Activated naive CD8-positive, alpha-beta T cell treated with anti-CD3 and anti-CD28 coated beads, Interleukin-2, amount 50 U/mL, for 24 hours (primary cell): ENCODE measurements around the gene GLRX5.
A peak's percentile ranks its signal among the peaks of the same experiment; 100 is the strongest.

Source experiments
- ATAC-seq: fragments of 150-1000 bp; cut with Tn5 transposase; one replicate; pipeline ENCODE4 v1.10.0; 2021
- DNase-seq: peaks from one replicate; pipeline ENCODE4 v3.0.0; 2021
- H3K27ac Mint-ChIP-seq: one replicate; pipeline ENCODE4 v1.8.0; 2021; ENCODE audit warnings: mild to moderate bottlenecking, mixed read lengths
- H3K27me3 Mint-ChIP-seq: one replicate; pipeline ENCODE4 v1.8.0; 2021; ENCODE audit warnings: mixed read lengths
- H3K36me3 Mint-ChIP-seq: one replicate; pipeline ENCODE4 v1.8.0; 2021; ENCODE audit warnings: low read depth, mixed read lengths
- H3K4me1 Mint-ChIP-seq: one replicate; pipeline ENCODE4 v1.8.0; 2021; ENCODE audit warnings: mixed read lengths
- H3K4me3 Mint-ChIP-seq: one replicate; pipeline ENCODE4 v1.8.0; 2021; ENCODE audit warnings: mild to moderate bottlenecking, moderate library complexity, mixed read lengths
- H3K9me3 Mint-ChIP-seq: one replicate; pipeline ENCODE4 v1.8.0; 2021; ENCODE audit warnings: mixed read lengths

GLRX5 gene

DNA sequence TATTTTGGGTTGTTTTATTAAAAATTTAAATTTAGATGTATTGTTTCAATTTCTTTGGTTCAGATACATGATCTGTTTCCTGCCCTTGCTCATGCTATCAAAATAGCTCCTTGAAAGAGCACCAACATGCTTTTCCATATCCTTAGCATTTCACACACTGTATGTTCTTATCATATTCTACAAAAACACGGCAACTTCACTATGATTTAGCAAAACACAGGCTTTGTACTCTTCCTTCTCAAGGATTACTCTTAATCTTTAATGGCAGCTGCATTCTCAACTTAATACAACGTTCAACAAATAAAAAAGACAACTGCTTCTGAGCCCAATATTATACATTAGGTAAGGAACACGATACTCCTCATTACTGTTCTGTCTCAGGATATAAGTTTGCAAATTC is 2.9 kb upstream of the GLRX5 start:
- peaks cover 43% of the 10 kb centered on the region for H3K36me3 Mint-ChIP-seq
- peaks cover 64% of the 10 kb centered on the region for H3K4me1 Mint-ChIP-seq

DNA sequence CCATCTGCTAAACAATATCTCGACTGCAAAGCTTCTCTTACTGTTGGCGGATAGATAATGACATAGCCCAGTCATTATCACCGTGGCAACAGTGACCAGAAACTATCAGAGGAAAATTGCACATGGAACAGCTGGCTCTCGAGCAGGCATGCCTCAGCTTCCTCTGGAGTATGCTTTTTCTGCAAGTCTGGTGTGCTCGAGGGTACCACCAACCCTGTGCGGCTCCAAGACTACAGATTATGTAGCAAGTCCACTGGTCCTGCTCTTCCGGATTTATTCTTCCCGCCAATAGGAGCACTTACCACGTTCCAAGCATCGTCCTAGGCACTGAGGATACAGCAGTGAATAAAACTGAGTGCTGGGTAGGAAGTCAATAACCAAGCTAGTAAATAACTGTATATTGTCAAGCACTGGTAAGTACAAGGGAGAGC is 1.4 kb upstream of the GLRX5 start:
- Mint-ChIP-seq H3K27ac (peak overlapping the region; percentile 93), H3K4me3 (peak overlapping the region; percentile 99), H3K4me1 (peaks cover 68% of the 10 kb centered on the region), H3K9me3 (no peaks in the 10 kb centered on the region), H3K27me3 (peaks cover 4% of the 10 kb centered on the region), H3K36me3 (peaks cover 43% of the 10 kb centered on the region)
- DNase-seq (no peak), ATAC-seq (no peak)

More for the DNA sequence above, 2.9 kb upstream of the GLRX5 start:
- ATAC-seq = no peak
- Mint-ChIP-seq H3K27me3 (peaks cover 4% of the 10 kb centered on the region), H3K27ac (peak overlapping the region; percentile 68), H3K4me3 (peak overlapping the region; percentile 99), H3K9me3 (no peaks in the 10 kb centered on the region)
- no peak for DNase-seq

DNA sequence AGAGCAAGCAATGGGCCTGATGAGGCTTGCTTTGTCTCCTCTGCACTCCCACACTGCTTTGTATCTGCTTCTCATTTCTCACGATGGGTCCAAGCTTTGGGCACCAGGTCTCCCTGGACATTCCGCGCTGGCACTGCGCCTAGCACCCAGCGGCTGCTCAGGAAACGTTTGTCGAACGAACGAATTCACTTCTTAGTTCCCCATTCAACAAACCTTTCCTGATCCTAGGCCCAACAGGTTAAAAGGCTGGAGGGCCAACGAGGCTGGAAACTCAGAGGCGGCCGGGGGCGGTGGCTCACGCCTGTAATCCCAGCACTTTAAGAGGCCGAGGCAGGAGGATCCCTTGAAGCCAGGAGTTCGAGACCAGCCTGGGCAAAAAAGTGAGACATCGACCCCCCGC is 1.0 kb upstream of the GLRX5 start:
- peak overlapping the region; percentile 93 for H3K27ac Mint-ChIP-seq
- no peak for DNase-seq
- H3K27me3 Mint-ChIP-seq = peaks cover 4% of the 10 kb centered on the region
- ATAC-seq = no peak
- no peaks in the 10 kb centered on the region for H3K9me3 Mint-ChIP-seq
- H3K4me3 Mint-ChIP-seq = peak overlapping the region; percentile 99
- H3K36me3 Mint-ChIP-seq = peaks cover 43% of the 10 kb centered on the region
- H3K4me1 Mint-ChIP-seq = peaks cover 70% of the 10 kb centered on the region

DNA sequence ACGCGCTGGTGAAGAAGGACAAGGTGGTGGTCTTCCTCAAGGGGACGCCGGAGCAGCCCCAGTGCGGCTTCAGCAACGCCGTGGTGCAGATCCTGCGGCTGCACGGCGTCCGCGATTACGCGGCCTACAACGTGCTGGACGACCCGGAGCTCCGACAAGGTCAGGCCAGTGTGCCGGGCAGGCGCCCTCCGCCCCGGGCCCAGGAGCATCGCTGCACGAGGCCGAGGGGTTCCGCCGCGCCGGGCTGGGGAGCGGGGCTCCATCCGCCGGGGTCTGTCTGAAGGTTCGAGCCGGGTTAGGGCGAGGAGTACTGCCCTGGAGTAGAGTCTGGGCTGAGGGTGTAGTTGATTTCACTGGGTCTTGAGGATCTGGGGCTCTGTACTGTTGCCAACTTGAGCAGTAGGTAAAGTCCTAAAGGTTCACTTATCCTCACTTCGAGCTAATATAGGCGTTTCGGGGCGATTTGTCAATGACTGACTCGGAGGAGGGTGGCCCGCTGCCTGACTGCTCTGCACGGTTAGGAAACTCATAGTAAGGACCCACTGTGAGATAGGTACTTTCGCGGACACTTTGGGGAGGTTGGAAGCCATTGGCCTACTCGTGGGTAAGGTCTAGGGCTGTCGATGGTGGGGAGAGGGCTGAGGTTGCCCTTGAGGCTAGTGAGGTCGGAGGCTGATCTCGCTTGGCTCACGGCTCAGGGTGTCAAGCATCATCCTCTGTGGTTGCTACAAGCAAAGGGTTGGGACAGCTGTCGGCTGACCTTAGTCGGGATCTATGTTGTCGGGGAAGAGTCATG is 574 bp downstream of the GLRX5 start:
- peak overlapping the region; percentile 99 for H3K4me3 Mint-ChIP-seq
- no peak for ATAC-seq
- H3K27me3 Mint-ChIP-seq = peaks cover 4% of the 10 kb centered on the region
- no peak for DNase-seq
- peaks cover 72% of the 10 kb centered on the region for H3K4me1 Mint-ChIP-seq
- H3K9me3 Mint-ChIP-seq = no peaks in the 10 kb centered on the region
- H3K27ac Mint-ChIP-seq = peak overlapping the region; percentile 90
- peaks cover 35% of the 10 kb centered on the region for H3K36me3 Mint-ChIP-seq

DNA sequence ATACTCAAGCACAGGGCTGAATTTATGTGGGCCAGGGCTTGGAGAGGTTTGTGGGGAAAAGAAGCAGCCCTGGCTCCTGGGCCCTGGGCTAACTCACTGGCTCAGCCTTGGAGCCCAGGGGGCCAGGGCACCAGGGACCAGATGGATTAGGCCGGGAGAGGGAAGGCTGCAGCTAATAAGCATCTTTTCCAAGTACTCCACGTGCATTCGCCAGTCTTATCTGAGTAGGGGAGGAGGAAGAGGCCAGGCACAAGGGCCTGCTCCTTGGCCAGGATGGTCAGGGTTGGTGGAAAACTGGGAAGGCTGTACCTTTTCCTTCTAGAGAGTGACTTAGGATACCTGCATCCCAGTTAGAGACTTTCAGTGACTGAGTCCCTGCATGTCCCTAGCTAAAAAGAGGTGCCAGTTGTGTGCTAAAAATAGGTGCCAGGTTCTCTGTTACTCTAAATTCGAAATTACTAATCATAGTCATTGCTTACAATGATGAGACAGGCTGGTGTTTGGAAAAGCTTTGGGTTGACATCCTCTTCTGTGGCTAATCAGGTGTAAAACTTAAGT is 1.3 kb downstream of the GLRX5 start:
- H3K36me3 Mint-ChIP-seq = peaks cover 30% of the 10 kb centered on the region
- H3K4me1 Mint-ChIP-seq = peaks cover 69% of the 10 kb centered on the region
- no peaks in the 10 kb centered on the region for H3K9me3 Mint-ChIP-seq
- peak overlapping the region; percentile 99 for H3K4me3 Mint-ChIP-seq
- DNase-seq = no peak
- H3K27me3 Mint-ChIP-seq = peaks cover 4% of the 10 kb centered on the region
- ATAC-seq = no peak
- H3K27ac Mint-ChIP-seq = peak overlapping the region; percentile 90

DNA sequence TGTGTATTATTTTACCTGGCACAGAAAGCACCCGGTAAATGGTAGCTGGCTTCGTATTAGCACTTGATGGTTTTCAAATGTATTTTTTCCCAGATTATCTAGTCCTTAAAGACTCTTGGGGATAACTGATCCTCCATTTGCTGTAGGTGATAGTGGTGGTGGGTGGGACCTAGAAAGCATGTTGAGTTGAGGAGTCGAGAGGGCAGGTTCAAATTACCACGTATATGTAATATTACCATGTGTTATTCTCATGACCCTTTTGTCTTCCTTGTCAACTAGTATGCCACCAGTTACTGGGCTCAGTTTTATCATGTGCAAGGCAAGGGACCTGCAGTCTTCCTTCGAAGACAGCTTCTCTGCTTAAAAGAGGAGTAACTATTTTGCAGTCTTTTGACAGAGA is 1.8 kb downstream of the GLRX5 start:
- ATAC-seq (no peak), DNase-seq (no peak)
- H3K27me3 Mint-ChIP-seq = peaks cover 4% of the 10 kb centered on the region
- H3K36me3 Mint-ChIP-seq = peaks cover 25% of the 10 kb centered on the region
- H3K27ac Mint-ChIP-seq = peak overlapping the region; percentile 26
- peaks cover 65% of the 10 kb centered on the region for H3K4me1 Mint-ChIP-seq
- peak overlapping the region; percentile 99 for H3K4me3 Mint-ChIP-seq
- H3K9me3 Mint-ChIP-seq = no peaks in the 10 kb centered on the region

DNA sequence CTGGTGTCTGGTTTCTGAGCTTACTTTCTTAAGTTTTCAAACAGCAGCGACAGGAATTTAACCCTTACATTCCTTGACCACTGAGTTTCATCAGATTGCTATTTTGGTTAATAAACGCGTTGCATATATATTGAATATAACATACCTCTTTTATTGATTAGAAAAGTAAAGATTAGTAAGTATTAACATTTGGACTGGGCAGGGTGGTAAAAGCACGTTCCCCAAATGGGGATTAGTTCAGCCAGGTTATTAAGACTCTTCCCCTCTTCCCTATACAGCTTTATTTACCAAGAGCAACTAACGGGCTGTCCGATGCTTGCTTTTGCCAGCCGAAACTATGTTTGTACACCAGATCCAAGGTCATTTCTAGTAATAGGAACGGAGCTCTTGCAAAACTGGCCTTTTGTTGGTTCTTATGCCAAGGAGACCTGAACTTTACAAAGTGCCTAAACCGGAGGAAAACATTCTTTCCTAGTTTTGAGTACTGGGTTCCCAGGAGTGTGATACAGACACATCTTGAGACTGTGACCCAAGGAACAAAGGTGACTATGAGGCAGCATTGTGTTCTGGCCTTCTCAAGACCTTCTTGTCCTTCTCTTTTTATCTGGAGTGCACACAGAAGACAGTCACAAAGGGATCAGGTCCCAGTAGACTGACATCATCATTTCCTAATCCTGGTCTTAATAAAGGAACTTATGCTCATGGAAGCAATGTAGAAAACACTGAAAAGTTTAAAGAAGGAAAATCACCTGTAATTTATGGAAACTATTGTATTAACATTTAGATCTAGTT is 2.6 kb downstream of the GLRX5 start:
- Mint-ChIP-seq H3K4me3 (peak overlapping the region; percentile 99), H3K27ac (no peak overlapping the region), H3K9me3 (no peaks in the 10 kb centered on the region), H3K27me3 (peaks cover 4% of the 10 kb centered on the region), H3K36me3 (peaks cover 19% of the 10 kb centered on the region), H3K4me1 (peaks cover 60% of the 10 kb centered on the region)
- DNase-seq = no peak
- no peak for ATAC-seq

DNA sequence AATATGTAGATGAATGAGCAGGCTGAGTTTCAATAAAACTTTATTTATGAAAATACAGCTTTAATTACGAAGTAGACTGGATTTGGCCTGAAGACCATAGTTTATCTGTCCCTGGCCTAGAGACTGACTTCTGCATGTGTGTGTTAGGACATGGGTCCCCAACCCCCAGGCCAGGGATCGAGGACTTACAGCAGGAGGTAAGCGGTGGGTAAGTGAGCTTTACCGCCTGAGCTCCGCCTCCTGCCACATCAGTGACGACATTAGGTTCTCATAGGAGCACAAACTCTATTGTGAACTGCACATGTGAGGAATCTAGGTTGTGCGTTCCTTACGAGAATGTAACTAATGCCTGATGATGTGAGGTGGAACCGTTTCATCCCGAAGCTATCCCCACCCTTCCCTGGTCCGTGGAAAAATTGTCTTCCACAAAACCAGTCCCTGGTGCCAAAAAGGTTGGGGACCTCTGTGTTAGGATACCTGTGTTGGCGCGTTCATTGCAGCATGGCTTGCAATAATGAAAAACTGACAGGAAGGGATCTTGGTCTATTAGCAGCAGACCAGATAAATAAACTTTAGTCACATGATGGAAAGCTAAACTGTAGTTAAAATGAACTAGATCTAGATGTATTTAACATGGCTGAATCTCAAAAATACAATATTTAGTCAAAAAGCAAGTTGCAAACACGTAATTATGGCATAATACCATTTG is 4.1 kb downstream of the GLRX5 start:
- no peak for ATAC-seq
- no peaks in the 10 kb centered on the region for H3K9me3 Mint-ChIP-seq
- H3K27me3 Mint-ChIP-seq = peaks cover 4% of the 10 kb centered on the region
- no peak for DNase-seq
- H3K4me3 Mint-ChIP-seq = no peak overlapping the region
- no peak overlapping the region for H3K27ac Mint-ChIP-seq
- peaks cover 7% of the 10 kb centered on the region for H3K36me3 Mint-ChIP-seq
- H3K4me1 Mint-ChIP-seq = peaks cover 52% of the 10 kb centered on the region

DNA sequence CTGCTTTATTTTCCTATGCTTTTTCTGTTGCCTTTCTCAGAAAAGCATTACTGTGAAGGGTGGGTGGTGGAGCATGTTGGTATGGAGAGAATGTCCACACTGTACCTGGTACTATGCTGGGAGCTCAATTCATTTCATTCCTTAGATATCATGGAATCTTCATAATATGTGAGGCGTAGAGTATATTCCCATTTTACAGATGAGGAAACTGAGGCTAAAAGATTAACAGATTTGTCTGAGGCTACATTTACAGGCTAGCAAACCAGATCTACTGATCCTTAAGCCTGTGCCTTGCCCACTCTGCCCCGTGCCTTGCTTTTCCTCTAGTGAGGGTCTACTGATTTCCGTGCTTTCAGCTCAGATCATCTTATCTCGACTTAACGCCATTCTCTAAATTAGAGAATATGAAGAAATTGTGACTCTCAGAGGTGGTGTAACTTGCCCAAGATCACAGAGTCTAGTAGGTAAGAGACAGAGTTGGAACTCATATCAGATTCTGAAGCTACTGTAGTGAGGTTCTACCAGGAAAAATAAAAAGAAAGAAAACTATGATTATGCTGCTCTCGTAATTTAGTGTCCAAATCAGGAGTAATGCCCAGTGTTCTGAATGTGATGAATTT is 5.5 kb downstream of the GLRX5 start:
- no peak for ATAC-seq
- Mint-ChIP-seq H3K27me3 (no peaks in the 10 kb centered on the region), H3K9me3 (no peaks in the 10 kb centered on the region), H3K27ac (no peak overlapping the region), H3K36me3 (peaks cover 17% of the 10 kb centered on the region), H3K4me1 (peaks cover 49% of the 10 kb centered on the region), H3K4me3 (no peak overlapping the region)
- DNase-seq = no peak

DNA sequence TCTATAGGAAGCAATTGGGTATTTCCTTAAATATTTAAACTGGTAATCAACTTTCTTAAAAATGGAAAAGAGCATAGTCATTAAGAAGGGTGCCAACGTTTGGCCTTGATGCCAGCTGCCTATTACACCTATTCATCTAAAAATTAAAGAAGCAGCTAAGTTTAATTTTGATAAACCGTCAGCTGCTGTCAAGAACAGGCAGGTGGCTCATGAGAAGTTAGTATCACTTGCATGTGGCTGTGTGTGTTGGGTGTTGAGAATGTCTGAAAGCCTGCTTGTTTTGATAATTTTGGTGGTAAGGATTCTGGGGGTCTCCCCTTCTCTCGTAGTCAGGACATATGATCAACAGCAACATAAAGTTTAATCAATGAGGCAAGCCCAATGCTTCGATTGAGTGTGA is 6.5 kb downstream of the GLRX5 start:
- no peaks in the 10 kb centered on the region for H3K27me3 Mint-ChIP-seq
- H3K4me1 Mint-ChIP-seq = peaks cover 47% of the 10 kb centered on the region
- ATAC-seq = no peak
- no peaks in the 10 kb centered on the region for H3K9me3 Mint-ChIP-seq
- H3K4me3 Mint-ChIP-seq = no peak overlapping the region
- no peak overlapping the region for H3K27ac Mint-ChIP-seq
- DNase-seq = no peak
- peaks cover 16% of the 10 kb centered on the region for H3K36me3 Mint-ChIP-seq

DNA sequence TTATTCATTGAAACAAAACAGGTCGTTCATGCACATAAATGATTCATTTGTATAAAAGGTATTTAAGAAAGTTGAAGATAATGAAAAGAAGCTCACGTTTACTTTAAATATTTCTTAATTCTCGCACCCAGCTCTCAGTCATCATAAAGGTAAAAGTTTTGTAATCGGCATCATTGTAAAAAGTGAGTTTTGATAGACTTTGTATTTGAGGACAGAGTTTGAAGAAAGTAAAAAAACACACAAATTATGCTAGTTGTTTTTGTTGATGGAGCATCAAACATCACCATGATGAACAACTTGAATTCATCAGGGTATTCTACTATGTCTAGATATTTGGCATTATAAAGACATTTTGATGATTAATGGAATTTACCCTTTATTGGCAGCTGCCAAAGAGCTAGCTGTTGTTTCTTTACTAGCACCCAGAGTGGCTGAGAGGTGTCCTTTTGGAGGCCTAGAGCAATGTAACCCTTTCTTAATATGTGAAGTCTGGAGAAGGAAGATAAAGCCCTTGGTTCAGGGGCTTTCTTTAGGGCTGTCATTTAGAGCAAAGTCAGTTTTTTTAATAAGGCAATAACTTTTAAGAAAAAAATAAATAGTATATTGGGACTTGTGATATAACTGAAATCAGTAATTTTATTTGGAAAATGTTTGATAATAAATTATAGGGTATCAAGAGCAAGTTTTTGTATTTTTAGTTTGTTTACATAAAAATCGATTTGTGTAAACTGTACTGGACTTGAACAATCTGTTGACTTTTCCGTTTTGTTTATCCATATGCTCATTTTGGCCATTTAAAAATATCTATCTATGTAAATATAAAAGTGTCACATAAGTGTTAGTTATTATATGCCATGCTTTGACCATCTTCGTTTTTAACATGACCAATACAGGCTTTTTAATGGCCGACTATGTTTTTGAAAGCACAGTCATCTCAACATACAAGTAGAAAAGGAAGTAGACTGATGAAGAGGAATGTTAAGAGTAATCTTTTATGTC is 7.4 kb downstream of the GLRX5 start:
- H3K27me3 Mint-ChIP-seq = no peaks in the 10 kb centered on the region
- no peak for DNase-seq
- no peaks in the 10 kb centered on the region for H3K9me3 Mint-ChIP-seq
- H3K4me3 Mint-ChIP-seq = no peak overlapping the region
- ATAC-seq = no peak
- no peak overlapping the region for H3K27ac Mint-ChIP-seq
- H3K4me1 Mint-ChIP-seq = peaks cover 38% of the 10 kb centered on the region
- peaks cover 16% of the 10 kb centered on the region for H3K36me3 Mint-ChIP-seq

DNA sequence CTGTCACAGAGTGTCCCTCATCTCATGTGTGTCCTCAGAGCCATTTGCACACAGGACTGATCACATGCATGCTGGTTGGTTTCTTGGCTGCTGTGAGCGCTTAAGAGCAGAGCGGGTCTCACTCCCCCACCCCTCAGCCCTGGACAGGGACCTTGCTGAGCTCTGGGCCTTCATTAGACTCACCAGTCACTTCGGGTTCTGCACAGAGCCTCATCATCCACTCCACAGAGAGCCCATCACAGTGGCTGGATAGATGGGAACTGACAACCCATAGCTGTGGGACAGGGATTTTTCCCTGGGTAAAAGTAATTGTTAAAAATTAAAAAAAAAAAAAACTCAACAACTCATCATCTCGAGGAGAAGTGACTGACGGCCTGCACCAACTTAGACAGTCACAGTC is 8.2 kb downstream of the GLRX5 start:
- Mint-ChIP-seq H3K27ac (no peak overlapping the region), H3K9me3 (no peaks in the 10 kb centered on the region), H3K27me3 (no peaks in the 10 kb centered on the region), H3K36me3 (peaks cover 16% of the 10 kb centered on the region), H3K4me1 (peaks cover 32% of the 10 kb centered on the region), H3K4me3 (no peak overlapping the region)
- DNase-seq (no peak), ATAC-seq (no peak)

DNA sequence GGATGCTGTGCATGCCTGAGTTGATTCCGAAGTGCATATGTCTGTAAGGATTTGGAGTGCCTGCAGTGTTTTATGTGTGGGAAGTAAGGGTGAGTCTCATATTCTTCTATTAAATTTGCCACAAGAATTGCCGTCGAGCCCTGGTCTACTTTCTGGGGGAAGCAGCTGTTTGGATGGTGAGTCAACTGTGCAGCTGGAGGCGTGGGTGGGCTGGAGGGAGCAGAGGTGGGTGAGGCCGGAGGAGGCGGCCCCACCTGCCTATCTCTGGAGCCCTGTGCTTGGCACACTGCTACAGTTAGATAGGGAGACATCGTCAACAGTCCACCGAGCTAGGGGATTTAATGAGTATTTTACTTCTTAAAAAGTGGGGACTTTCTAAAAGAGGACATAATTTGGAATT is 9.7 kb downstream of the GLRX5 start:
- no peak overlapping the region for H3K4me3 Mint-ChIP-seq
- no peak overlapping the region for H3K27ac Mint-ChIP-seq
- peaks cover 20% of the 10 kb centered on the region for H3K4me1 Mint-ChIP-seq
- H3K36me3 Mint-ChIP-seq = peaks cover 16% of the 10 kb centered on the region
- H3K27me3 Mint-ChIP-seq = no peaks in the 10 kb centered on the region
- no peak for DNase-seq
- no peaks in the 10 kb centered on the region for H3K9me3 Mint-ChIP-seq
- no peak for ATAC-seq
